Esophagus squamous epithelium (tissue), 4 donors: Measurements from ENCODE around the gene NME9.

ENCODE experiments used
- POLR2A ChIP-seq, 4 donors: fragments of 450-650 bp; IDR thresholded peaks; one replicate each; pipeline ENCODE4 v1.6.1; 2017; ENCODE audit warnings: antibody characterized with exemption in 4 of 4, mild to moderate bottlenecking in 4 of 4, moderate library complexity in 3 of 4
- TF ChIP-seq, protein P1 (sequence below), 6 experiments: fragments of 450-650 bp in 4 of 6; fragments of 200-600 bp in 2 of 6; sonication (generic) in 2 of 6; IDR thresholded peaks; one replicate each; pipeline ENCODE4 v1.5.1; 2016 to 2019; ENCODE audit warnings: antibody characterized with exemption in 6 of 6, mild to moderate bottlenecking in 4 of 6, moderate library complexity in 4 of 6

DNA sequence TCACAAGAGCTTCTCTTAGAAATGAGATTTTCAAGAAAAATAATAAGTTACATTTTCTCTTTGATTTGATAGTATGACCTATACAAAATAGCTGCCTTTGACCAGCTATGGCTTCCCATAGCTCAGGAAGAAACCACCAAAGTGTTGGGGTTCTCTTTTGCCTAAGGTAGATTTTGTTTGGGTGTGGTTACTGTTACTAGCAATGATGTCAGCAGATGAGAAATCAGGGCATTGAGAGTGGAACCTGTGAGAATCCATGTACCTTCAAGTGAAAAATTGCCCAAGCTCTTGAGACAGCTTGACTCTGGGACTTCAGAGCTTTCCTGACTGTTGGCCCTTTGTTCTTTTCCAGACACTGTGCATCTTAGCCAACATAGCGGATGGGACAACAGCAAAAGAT is 45.6 kb downstream of the NME9 start:
- TF ChIP-seq POLR2A (IDR thresholded peaks at IDR 0.05): no peak
- TF ChIP-seq, protein P1, sequence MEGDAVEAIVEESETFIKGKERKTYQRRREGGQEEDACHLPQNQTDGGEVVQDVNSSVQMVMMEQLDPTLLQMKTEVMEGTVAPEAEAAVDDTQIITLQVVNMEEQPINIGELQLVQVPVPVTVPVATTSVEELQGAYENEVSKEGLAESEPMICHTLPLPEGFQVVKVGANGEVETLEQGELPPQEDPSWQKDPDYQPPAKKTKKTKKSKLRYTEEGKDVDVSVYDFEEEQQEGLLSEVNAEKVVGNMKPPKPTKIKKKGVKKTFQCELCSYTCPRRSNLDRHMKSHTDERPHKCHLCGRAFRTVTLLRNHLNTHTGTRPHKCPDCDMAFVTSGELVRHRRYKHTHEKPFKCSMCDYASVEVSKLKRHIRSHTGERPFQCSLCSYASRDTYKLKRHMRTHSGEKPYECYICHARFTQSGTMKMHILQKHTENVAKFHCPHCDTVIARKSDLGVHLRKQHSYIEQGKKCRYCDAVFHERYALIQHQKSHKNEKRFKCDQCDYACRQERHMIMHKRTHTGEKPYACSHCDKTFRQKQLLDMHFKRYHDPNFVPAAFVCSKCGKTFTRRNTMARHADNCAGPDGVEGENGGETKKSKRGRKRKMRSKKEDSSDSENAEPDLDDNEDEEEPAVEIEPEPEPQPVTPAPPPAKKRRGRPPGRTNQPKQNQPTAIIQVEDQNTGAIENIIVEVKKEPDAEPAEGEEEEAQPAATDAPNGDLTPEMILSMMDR (IDR thresholded peaks at IDR 0.05): no peak
